ENCODE data around the gene ADAMTS2.

Gene ADAMTS2

DNA sequence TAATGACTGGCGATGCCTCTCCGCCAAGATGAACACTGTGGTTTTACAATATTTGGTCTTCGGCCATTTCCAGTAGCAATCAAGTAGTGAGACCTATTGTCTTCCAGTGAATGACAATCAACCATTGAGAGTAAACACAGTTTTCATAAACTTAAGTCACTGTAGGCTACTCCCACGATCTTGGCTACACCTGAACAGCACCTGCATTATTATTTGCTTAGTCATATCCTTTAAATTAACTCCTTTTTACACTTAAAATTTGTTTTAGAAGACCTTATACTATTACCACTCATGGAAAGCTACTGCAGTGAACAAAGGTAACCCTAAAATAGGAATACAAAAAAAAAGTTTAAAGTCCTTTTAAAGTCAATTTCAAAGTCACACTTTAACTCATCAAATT is 226.9 kb downstream of the ADAMTS2 start:
- DNase-seq (ENCODE audit: low read depth) = no peak
- H3K4me3 ChIP-seq (ENCODE audit: low read depth, low read length) = no peak overlapping the region
- TF ChIP-seq, protein P1, sequence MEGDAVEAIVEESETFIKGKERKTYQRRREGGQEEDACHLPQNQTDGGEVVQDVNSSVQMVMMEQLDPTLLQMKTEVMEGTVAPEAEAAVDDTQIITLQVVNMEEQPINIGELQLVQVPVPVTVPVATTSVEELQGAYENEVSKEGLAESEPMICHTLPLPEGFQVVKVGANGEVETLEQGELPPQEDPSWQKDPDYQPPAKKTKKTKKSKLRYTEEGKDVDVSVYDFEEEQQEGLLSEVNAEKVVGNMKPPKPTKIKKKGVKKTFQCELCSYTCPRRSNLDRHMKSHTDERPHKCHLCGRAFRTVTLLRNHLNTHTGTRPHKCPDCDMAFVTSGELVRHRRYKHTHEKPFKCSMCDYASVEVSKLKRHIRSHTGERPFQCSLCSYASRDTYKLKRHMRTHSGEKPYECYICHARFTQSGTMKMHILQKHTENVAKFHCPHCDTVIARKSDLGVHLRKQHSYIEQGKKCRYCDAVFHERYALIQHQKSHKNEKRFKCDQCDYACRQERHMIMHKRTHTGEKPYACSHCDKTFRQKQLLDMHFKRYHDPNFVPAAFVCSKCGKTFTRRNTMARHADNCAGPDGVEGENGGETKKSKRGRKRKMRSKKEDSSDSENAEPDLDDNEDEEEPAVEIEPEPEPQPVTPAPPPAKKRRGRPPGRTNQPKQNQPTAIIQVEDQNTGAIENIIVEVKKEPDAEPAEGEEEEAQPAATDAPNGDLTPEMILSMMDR (IDR thresholded peaks at IDR 0.05; ENCODE audit: insufficient read depth, low read depth, low read length, missing control alignments) = no peak

DNA sequence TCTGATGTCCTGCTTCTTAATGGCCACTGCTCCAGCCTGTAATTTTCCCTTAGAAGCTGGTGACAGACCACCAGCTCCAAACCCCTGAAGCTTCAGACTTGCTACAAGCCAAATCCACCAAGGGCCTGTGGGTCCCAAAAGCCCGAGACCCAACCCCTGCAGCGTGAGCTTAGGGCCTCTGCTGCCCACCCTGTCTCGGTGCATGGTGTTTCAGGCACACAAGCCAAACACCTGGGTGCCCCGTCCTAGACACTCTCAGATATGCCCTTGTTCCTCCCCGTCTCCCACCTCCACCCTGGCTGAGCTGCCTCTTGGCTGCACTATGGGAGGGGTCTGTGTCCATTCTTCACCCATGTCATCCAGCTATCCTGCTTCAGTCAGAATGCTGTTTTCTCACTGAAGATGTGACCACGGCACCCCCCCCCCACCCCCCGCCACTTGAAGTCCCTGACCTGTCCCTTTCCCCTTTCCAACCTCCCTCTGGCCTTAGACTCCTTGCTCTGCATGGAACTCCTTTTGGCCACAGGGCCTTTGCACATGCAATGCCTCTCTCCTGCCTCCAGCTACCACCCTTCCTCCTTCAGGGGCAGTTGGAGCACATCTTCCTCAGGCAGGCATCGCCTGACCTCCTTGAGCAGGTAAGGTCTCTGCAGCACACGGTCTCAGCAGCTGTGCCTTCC is 229.3 kb downstream of the ADAMTS2 start:
- TF ChIP-seq, protein P1 (IDR thresholded peaks at IDR 0.05; ENCODE audit: insufficient read depth, low read depth, low read length, missing control alignments) = no peak
- H3K4me3 ChIP-seq (ENCODE audit: low read depth, low read length) = no peak overlapping the region
- no peak for DNase-seq (ENCODE audit: low read depth)

DNA sequence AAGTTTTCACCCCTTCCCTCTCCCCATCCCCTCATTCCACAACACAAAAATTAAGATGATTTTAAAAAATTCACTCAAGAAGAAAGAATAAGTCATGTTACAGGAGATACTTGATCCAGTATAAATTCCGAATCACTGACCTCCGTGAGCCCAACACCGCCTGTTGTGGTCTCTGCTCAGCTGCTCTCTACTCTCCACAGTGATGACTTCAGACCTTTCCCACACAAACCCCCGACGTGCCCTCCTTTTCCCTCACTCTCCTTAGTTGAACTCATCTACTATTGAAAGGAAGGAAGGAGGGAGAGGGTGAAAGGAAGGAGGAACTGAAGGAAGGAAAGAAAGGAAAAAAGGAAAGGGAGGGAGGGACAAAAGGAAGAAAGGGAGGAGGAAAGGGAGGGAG is 230.0 kb downstream of the ADAMTS2 start:
- TF ChIP-seq, protein P1 (IDR thresholded peaks at IDR 0.05; ENCODE audit: insufficient read depth, low read depth, low read length, missing control alignments) = no peak
- no peak for DNase-seq (ENCODE audit: low read depth)
- H3K4me3 ChIP-seq (ENCODE audit: low read depth, low read length) = no peak overlapping the region

DNA sequence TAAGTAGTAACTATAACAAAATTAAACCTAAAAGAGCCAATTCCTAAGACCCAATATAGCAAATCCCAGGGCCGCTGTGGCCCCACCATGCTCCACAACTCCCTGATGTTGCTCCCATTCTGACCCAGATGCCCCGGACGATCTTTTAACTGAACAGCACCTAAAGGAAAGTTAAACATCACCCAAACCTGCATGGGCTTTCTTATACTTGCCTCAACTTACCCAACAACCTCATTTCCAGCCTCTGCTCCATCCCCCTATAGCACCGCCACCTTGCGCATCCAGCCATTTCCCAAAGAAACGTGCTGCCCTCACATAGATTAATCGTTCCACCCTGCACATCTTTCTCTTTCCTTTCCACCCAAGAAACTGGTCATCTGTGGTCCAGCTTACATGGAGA is 230.5 kb downstream of the ADAMTS2 start:
- no peak for DNase-seq (ENCODE audit: low read depth)
- no peak overlapping the region for H3K4me3 ChIP-seq (ENCODE audit: low read depth, low read length)
- TF ChIP-seq, protein P1 (IDR thresholded peaks at IDR 0.05; ENCODE audit: insufficient read depth, low read depth, low read length, missing control alignments) = no peak

DNA sequence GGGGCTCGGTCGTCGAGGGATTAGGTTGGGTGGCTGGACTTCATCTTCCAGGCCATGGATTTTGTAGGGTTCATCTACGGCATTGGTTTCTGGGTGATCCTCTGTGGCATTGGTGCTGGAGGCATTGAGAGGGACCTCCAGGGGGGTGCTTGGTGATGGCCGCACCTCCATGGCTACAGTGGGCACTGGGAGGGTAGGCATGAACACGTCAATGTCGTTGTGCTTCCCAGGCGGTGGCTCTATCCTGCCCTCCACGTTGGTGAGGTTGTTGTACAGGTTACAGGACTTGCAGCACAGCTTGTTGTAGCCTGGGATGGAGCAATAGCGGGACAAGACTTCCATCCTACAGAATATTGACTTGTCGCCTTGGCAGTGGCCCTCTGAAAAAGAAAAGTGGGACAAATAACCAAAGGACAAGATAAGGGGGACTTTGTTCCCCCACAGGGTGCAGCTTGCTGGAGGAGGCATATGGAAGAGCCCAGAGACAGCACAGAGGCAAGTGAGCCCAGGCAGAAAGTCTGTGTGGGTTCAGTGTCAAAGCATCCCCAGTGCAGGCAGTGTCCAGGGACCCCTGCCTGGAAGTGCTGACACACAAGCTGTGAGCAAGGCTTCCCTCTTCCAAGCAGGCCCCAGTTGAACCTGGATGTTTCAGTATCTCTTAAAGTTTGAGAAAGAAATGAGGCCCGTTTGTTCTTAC is 231.2 kb downstream of the ADAMTS2 start:
- no peak for DNase-seq (ENCODE audit: low read depth)
- TF ChIP-seq, protein P1 (IDR thresholded peaks at IDR 0.05; ENCODE audit: insufficient read depth, low read depth, low read length, missing control alignments) = no peak
- H3K4me3 ChIP-seq (ENCODE audit: low read depth, low read length) = no peak overlapping the region

DNA sequence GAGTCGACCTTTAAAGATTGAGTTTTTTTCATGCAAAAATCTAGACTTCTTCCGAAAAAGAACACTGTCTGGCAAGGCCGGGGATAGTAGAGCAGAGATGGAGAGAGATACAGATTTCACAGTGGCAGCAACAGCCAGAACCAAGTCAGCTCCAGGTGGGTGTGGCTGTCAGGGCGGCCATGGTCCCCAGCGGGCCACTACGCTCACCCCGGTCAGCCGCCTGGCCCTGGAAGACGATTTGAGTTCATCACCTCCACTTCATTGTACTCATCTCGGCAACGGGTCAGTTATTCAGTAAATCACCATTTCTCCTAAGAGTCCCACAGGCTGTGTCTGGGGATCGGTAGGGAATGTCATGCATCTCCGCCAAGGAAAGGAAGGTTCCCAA is 232.1 kb downstream of the ADAMTS2 start:
- H3K4me3 ChIP-seq (ENCODE audit: low read depth, low read length) = no peak overlapping the region
- TF ChIP-seq, protein P1 (IDR thresholded peaks at IDR 0.05; ENCODE audit: insufficient read depth, low read depth, low read length, missing control alignments) = no peak
- DNase-seq (ENCODE audit: low read depth) = no peak
